SK-N-SH (cell line): ENCODE measurements around the gene LRRC42. TPM values are rescaled to one million over a fixed set of nuclear protein-coding genes. Genes with fewer than 3 reads are reported as not detected.

ENCODE experiments used
- CTCF ChIA-PET: fragments of 300-600, 350-600 bp; formaldehyde crosslinking; extraction: SDS; loops from one replicate; lab custom pipeline; 2021; lab: Yijun Ruan, JAX
- POLR2A ChIA-PET: fragments of 350-600 bp; sonication (Branson Sonifier 250); formaldehyde crosslinking; extraction: SDS; loops from one replicate; lab custom pipeline; 2020; ENCODE audit warnings: antibody characterized with exemption, inconsistent platforms; lab: Yijun Ruan, JAX
- DNase-seq: peaks from one replicate; pipeline ENCODE4 v3.0.0; 2012
- H2AFZ ChIP-seq: fragments of 200-600 bp; sonication (generic); 2 replicates; pipeline ENCODE4 v1.8.1; 2016; ENCODE audit warnings: antibody characterized with exemption, mild to moderate bottlenecking, low read depth
- H3F3A ChIP-seq: fragments of 200-600 bp; sonication (generic); replicated peaks from 2 replicates; pipeline ENCODE3; 2016; ENCODE audit warnings: antibody characterized with exemption, mild to moderate bottlenecking; ENCODE audit not compliant: insufficient read depth
- H3K27ac ChIP-seq, 2 experiments: fragments of 200-500 bp in 1 of 2; fragments of 200-600 bp in 1 of 2; sonication (Bioruptor generic) in 1 of 2; sonication (generic), shearing (Covaris generic) in 1 of 2; 2 replicates each; pipeline versions ENCODE4 v1.5.1 to v1.6.1; 2014 to 2016; ENCODE audit warnings: low read depth in 2 of 2, inconsistent platforms in 1 of 2, low read length in 1 of 2, mild to moderate bottlenecking in 1 of 2, mixed read lengths in 1 of 2
- H3K27me3 ChIP-seq: fragments of 200-600 bp; sonication (generic), shearing (Covaris generic); 2 replicates; pipeline ENCODE4 v1.6.1; 2016; ENCODE audit warnings: mixed run types; ENCODE audit not compliant: insufficient read depth
- H3K36me3 ChIP-seq, 2 experiments: fragments of 200-500 bp in 1 of 2; fragments of 200-600 bp in 1 of 2; sonication (Bioruptor generic) in 1 of 2; sonication (generic) in 1 of 2; replicated peaks in 1 of 2; 2 replicates each; pipeline versions ENCODE3 to v1.5.1; 2014 to 2016; ENCODE audit warnings: low read length in 1 of 2, mild to moderate bottlenecking in 1 of 2; ENCODE audit not compliant: insufficient read depth in 2 of 2, control insufficient read depth in 1 of 2
- H3K4me1 ChIP-seq, 2 experiments: fragments of 200-500 bp in 1 of 2; fragments of 200-600 bp in 1 of 2; sonication (Bioruptor generic) in 1 of 2; sonication (generic), shearing (Covaris generic) in 1 of 2; 2 replicates each; pipeline versions ENCODE4 v1.5.1 to v1.6.1; 2014 to 2016; ENCODE audit warnings: low read depth in 1 of 2, low read length in 1 of 2, mixed run types in 1 of 2; ENCODE audit not compliant: insufficient read depth in 2 of 2, control insufficient read depth in 1 of 2
- H3K4me2 ChIP-seq: fragments of 200-600 bp; sonication (generic), shearing (Covaris generic); 2 replicates; pipeline ENCODE4 v1.6.1; 2017; ENCODE audit warnings: mixed run types
- H3K4me3 ChIP-seq, 2 experiments: fragments of 200-500 bp in 1 of 2; fragments of 200-600 bp in 1 of 2; sonication (Bioruptor generic) in 1 of 2; sonication (generic), shearing (Covaris generic) in 1 of 2; 2 replicates each; pipeline versions ENCODE4 v1.5.1 to v1.8.1; 2014 to 2016; ENCODE audit warnings: low read depth in 2 of 2, inconsistent platforms in 1 of 2, low read length in 1 of 2, mild to moderate bottlenecking in 1 of 2, mixed read lengths in 1 of 2, moderate library complexity in 1 of 2
- H3K79me2 ChIP-seq: fragments of 200-600 bp; sonication (generic); 2 replicates; pipeline ENCODE4 v1.8.1; 2017; ENCODE audit warnings: mild to moderate bottlenecking; ENCODE audit not compliant: insufficient read depth
- H3K9ac ChIP-seq: fragments of 200-600 bp; sonication (generic); 2 replicates; pipeline ENCODE4 v1.6.1; 2017; ENCODE audit warnings: mixed run types
- H3K9me2 ChIP-seq: fragments of 200-600 bp; sonication (generic); 2 replicates; pipeline ENCODE4 v1.6.1; 2017; ENCODE audit warnings: mixed run types
- H3K9me3 ChIP-seq: fragments of 200-600 bp; sonication (generic); 2 replicates; pipeline ENCODE4 v1.6.1; 2017; ENCODE audit warnings: mixed run types, mild to moderate bottlenecking, moderate library complexity
- H4K20me1 ChIP-seq: fragments of 200-600 bp; sonication (generic); 2 replicates; pipeline ENCODE4 v1.6.1; 2017; ENCODE audit warnings: mild to moderate bottlenecking, mixed run types; ENCODE audit not compliant: insufficient read depth
- ELF1 ChIP-seq: IDR thresholded peaks from 2 replicates; pipeline ENCODE4 v1.4.0; 2012
- EZH2phosphoT487 ChIP-seq: fragments of 200-600 bp; sonication (generic); IDR thresholded peaks from 2 replicates; pipeline ENCODE4 v1.6.1; 2017; ENCODE audit warnings: low read depth, mixed run types, mild to moderate bottlenecking, antibody characterized with exemption, moderate library complexity, borderline replicate concordance
- FOSL2 ChIP-seq: IDR thresholded peaks from 2 replicates; pipeline ENCODE4 v1.4.0; 2012; ENCODE audit warnings: low read depth, mild to moderate bottlenecking, moderate library complexity, borderline replicate concordance
- GABPA ChIP-seq: IDR thresholded peaks from 2 replicates; pipeline ENCODE4 v1.4.0; 2012; ENCODE audit warnings: low read depth, mild to moderate bottlenecking
- JUND ChIP-seq: IDR thresholded peaks from 2 replicates; pipeline ENCODE4 v1.4.0; 2012
- MXI1 ChIP-seq: IDR thresholded peaks from 2 replicates; pipeline ENCODE4 v1.6.1; 2012; ENCODE audit warnings: mild to moderate bottlenecking, low read depth, low read length, improper control_type of control experiment
- NFIC ChIP-seq: IDR thresholded peaks from 2 replicates; pipeline ENCODE4 v1.4.0; 2012; ENCODE audit warnings: borderline replicate concordance
- POLR2AphosphoS5 ChIP-seq: IDR thresholded peaks from 2 replicates; pipeline ENCODE4 v1.6.1; 2012; ENCODE audit warnings: low read depth, low read length
- RXRA ChIP-seq: IDR thresholded peaks from 2 replicates; pipeline ENCODE4 v1.4.0; 2012; ENCODE audit warnings: low read depth, mild to moderate bottlenecking, borderline replicate concordance
- SIN3A ChIP-seq: IDR thresholded peaks from 2 replicates; pipeline ENCODE4 v1.6.1; 2012; ENCODE audit warnings: low read depth, mild to moderate bottlenecking, low read length, moderate library complexity, borderline replicate concordance
- SMC3 ChIP-seq: IDR thresholded peaks from 2 replicates; pipeline ENCODE4 v1.6.1; 2012; ENCODE audit warnings: low read depth, low read length, improper control_type of control experiment
- TAF1 ChIP-seq: IDR thresholded peaks from 2 replicates; pipeline ENCODE4 v1.6.1; 2012; ENCODE audit warnings: low read depth, mild to moderate bottlenecking, low read length, moderate library complexity, borderline replicate concordance
- TCF12 ChIP-seq: IDR thresholded peaks from 2 replicates; pipeline ENCODE4 v1.4.0; 2012
- TEAD4 ChIP-seq: IDR thresholded peaks from 2 replicates; pipeline ENCODE4 v1.4.0; 2012; ENCODE audit warnings: mild to moderate bottlenecking, borderline replicate concordance; ENCODE audit not compliant: insufficient read depth
- YY1 ChIP-seq: IDR thresholded peaks from 2 replicates; pipeline ENCODE4 v1.4.0; 2012; ENCODE audit warnings: low read depth, mild to moderate bottlenecking
- WGBS: methylation state at CpG from one replicate; pipeline ENCODE4 v1.1.6; 2017; ENCODE audit warnings: low lambda C conversion rate; 5-methylcytosine and 5-hydroxymethylcytosine counted together
- polyA plus RNA-seq, 3 experiments: library from polyadenylated mRNA; depleted of rRNA; stranded (reverse); fragments of >200 nt; gene quantifications; 2 replicates each; pipeline ENCODE4 v1.2.3, GENCODE V29; 2012
- TF ChIP-seq, protein P1 (sequence below): fragments of 200-600 bp; sonication (generic); IDR thresholded peaks from 2 replicates; pipeline ENCODE4 v1.6.1; 2017; ENCODE audit warnings: antibody characterized with exemption, mild to moderate bottlenecking, moderate library complexity
- TF ChIP-seq, protein P2 (sequence below): IDR thresholded peaks from 2 replicates; pipeline ENCODE4 v1.6.1; 2012; ENCODE audit warnings: mild to moderate bottlenecking, low read depth, low read length, moderate library complexity
- TF ChIP-seq, protein P3 (sequence below): fragments of 150-350 bp; IDR thresholded peaks from 2 replicates; pipeline ENCODE4 v1.6.1; 2016; ENCODE audit warnings: mild to moderate bottlenecking, low read depth, low read length
- TF ChIP-seq, protein P4 (sequence below): IDR thresholded peaks from 2 replicates; pipeline ENCODE4 v1.4.0; 2012; ENCODE audit warnings: low read depth, borderline replicate concordance
- TF ChIP-seq, protein P5 (sequence below): IDR thresholded peaks from 2 replicates; pipeline ENCODE4; 2012

Gene LRRC42
- polyA plus RNA-seq, 1 of the 3 experiments (the other 2 are of a cell fraction), result 35.0 TPM

DNA sequence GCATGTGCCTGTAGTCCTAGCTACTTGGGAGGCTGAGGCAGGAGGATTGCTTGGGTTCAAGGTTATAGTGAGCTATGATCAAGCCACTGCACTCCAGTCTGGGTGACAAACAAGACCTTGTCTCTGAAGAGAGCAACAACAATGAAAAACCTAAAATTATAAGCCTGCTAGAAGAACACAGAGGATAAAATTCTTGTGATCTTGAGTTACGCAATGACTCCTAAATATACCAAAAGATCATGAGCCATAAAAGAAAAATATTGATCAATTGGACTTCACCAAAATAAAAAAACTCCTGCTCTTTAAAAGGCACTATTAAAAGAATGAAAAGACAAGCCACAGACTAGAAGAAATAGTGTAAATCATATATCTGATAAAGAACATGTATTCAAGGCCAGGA is 49.5 kb downstream of the LRRC42 start:
- Histone ChIP-seq H3K36me3 (no peaks in the 10 kb centered on the region), H3K27ac (no peak overlapping the region), H3K9me2 (no peaks in the 10 kb centered on the region), H3K4me1 (no peaks in the 10 kb centered on the region), H3K9ac (no peak overlapping the region), H3K4me3 (no peak overlapping the region), H3K9me3 (no peaks in the 10 kb centered on the region), H2AFZ (no peak overlapping the region), H3K4me2 (no peak overlapping the region), H3K79me2 (no peaks in the 10 kb centered on the region), H3F3A (no peaks in the 10 kb centered on the region), H4K20me1 (no peaks in the 10 kb centered on the region), H3K27me3 (no peaks in the 10 kb centered on the region)
- WGBS, result 56% methylated on average over 1 of the region's 1 CpG
- ChIA-PET POLR2A (no interaction called here), CTCF (no interaction called here)
- DNase-seq, result no peak
- TF ChIP-seq GABPA, result no peak
- no peak for TF ChIP-seq TEAD4
- TF ChIP-seq, protein P1, sequence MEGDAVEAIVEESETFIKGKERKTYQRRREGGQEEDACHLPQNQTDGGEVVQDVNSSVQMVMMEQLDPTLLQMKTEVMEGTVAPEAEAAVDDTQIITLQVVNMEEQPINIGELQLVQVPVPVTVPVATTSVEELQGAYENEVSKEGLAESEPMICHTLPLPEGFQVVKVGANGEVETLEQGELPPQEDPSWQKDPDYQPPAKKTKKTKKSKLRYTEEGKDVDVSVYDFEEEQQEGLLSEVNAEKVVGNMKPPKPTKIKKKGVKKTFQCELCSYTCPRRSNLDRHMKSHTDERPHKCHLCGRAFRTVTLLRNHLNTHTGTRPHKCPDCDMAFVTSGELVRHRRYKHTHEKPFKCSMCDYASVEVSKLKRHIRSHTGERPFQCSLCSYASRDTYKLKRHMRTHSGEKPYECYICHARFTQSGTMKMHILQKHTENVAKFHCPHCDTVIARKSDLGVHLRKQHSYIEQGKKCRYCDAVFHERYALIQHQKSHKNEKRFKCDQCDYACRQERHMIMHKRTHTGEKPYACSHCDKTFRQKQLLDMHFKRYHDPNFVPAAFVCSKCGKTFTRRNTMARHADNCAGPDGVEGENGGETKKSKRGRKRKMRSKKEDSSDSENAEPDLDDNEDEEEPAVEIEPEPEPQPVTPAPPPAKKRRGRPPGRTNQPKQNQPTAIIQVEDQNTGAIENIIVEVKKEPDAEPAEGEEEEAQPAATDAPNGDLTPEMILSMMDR, result no peak
- TF ChIP-seq POLR2AphosphoS5, result no peak
- TF ChIP-seq SIN3A, result no peak
- no peak for TF ChIP-seq TCF12
- no peak for TF ChIP-seq TAF1
- no peak for TF ChIP-seq JUND
- no peak for TF ChIP-seq FOSL2
- TF ChIP-seq RXRA, result no peak
- TF ChIP-seq, protein P2, sequence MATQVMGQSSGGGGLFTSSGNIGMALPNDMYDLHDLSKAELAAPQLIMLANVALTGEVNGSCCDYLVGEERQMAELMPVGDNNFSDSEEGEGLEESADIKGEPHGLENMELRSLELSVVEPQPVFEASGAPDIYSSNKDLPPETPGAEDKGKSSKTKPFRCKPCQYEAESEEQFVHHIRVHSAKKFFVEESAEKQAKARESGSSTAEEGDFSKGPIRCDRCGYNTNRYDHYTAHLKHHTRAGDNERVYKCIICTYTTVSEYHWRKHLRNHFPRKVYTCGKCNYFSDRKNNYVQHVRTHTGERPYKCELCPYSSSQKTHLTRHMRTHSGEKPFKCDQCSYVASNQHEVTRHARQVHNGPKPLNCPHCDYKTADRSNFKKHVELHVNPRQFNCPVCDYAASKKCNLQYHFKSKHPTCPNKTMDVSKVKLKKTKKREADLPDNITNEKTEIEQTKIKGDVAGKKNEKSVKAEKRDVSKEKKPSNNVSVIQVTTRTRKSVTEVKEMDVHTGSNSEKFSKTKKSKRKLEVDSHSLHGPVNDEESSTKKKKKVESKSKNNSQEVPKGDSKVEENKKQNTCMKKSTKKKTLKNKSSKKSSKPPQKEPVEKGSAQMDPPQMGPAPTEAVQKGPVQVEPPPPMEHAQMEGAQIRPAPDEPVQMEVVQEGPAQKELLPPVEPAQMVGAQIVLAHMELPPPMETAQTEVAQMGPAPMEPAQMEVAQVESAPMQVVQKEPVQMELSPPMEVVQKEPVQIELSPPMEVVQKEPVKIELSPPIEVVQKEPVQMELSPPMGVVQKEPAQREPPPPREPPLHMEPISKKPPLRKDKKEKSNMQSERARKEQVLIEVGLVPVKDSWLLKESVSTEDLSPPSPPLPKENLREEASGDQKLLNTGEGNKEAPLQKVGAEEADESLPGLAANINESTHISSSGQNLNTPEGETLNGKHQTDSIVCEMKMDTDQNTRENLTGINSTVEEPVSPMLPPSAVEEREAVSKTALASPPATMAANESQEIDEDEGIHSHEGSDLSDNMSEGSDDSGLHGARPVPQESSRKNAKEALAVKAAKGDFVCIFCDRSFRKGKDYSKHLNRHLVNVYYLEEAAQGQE, result no peak

DNA sequence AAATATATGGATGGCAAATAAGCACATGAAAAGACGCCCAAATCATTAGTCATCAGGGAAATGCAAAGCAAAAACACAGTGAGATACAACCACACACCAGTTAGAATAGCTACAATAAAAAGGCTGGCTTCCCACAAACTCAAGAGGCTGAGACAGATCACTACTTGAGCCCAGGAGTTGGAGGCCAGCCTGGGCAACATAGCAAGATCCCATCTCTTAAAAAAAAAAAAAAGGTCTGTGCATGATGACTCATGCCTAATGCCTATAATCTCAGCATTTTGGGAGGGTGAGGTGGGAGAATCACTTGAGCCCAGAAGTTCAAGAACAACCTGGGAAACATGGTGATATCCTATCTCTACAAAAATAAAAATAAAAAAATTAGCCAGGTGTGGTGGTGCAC is 52.1 kb downstream of the LRRC42 start:
- no peak overlapping the region for H3K4me2 ChIP-seq
- H4K20me1 ChIP-seq, result no peaks in the 10 kb centered on the region
- peaks cover 0 to 8% of the 10 kb centered on the region in 2 experiments; a peak in 1 of 4 replicates for H3K4me1 ChIP-seq
- H3K27me3 ChIP-seq, result no peaks in the 10 kb centered on the region
- no peak overlapping the region for H3K27ac ChIP-seq
- ChIA-PET CTCF (no interaction called here), POLR2A (no interaction called here)
- H3K36me3 ChIP-seq, result no peaks in the 10 kb centered on the region
- no peak overlapping the region for H3K4me3 ChIP-seq
- 85% methylated on average over 1 of the region's 1 CpG for WGBS
- H3K9me2 ChIP-seq, result no peaks in the 10 kb centered on the region
- DNase-seq, result no peak
- H2AFZ ChIP-seq, result no peak overlapping the region
- no peaks in the 10 kb centered on the region for H3K79me2 ChIP-seq
- H3K9ac ChIP-seq, result no peak overlapping the region
- no peaks in the 10 kb centered on the region for H3F3A ChIP-seq
- no peaks in the 10 kb centered on the region for H3K9me3 ChIP-seq
- TF ChIP-seq, protein P3, sequence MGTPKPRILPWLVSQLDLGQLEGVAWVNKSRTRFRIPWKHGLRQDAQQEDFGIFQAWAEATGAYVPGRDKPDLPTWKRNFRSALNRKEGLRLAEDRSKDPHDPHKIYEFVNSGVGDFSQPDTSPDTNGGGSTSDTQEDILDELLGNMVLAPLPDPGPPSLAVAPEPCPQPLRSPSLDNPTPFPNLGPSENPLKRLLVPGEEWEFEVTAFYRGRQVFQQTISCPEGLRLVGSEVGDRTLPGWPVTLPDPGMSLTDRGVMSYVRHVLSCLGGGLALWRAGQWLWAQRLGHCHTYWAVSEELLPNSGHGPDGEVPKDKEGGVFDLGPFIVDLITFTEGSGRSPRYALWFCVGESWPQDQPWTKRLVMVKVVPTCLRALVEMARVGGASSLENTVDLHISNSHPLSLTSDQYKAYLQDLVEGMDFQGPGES, result no peak
- TF ChIP-seq, protein P4, sequence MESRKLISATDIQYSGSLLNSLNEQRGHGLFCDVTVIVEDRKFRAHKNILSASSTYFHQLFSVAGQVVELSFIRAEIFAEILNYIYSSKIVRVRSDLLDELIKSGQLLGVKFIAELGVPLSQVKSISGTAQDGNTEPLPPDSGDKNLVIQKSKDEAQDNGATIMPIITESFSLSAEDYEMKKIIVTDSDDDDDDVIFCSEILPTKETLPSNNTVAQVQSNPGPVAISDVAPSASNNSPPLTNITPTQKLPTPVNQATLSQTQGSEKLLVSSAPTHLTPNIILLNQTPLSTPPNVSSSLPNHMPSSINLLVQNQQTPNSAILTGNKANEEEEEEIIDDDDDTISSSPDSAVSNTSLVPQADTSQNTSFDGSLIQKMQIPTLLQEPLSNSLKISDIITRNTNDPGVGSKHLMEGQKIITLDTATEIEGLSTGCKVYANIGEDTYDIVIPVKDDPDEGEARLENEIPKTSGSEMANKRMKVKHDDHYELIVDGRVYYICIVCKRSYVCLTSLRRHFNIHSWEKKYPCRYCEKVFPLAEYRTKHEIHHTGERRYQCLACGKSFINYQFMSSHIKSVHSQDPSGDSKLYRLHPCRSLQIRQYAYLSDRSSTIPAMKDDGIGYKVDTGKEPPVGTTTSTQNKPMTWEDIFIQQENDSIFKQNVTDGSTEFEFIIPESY, result no peak
- TF ChIP-seq NFIC (no peak), EZH2phosphoT487 (no peak), MXI1 (no peak), ELF1 (no peak), TCF12 (no peak), SMC3 (no peak), YY1 (no peak), JUND (no peak)
- TF ChIP-seq, protein P5, sequence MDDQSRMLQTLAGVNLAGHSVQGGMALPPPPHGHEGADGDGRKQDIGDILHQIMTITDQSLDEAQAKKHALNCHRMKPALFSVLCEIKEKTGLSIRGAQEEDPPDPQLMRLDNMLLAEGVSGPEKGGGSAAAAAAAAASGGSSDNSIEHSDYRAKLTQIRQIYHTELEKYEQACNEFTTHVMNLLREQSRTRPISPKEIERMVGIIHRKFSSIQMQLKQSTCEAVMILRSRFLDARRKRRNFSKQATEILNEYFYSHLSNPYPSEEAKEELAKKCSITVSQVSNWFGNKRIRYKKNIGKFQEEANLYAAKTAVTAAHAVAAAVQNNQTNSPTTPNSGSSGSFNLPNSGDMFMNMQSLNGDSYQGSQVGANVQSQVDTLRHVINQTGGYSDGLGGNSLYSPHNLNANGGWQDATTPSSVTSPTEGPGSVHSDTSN, result no peak
